ENCODE data around the gene TIMMDC1.

- no peak for TF ChIP-seq EP300 (IDR thresholded peaks at IDR 0.05; ENCODE audit: low read depth)
- TF ChIP-seq, protein P1, sequence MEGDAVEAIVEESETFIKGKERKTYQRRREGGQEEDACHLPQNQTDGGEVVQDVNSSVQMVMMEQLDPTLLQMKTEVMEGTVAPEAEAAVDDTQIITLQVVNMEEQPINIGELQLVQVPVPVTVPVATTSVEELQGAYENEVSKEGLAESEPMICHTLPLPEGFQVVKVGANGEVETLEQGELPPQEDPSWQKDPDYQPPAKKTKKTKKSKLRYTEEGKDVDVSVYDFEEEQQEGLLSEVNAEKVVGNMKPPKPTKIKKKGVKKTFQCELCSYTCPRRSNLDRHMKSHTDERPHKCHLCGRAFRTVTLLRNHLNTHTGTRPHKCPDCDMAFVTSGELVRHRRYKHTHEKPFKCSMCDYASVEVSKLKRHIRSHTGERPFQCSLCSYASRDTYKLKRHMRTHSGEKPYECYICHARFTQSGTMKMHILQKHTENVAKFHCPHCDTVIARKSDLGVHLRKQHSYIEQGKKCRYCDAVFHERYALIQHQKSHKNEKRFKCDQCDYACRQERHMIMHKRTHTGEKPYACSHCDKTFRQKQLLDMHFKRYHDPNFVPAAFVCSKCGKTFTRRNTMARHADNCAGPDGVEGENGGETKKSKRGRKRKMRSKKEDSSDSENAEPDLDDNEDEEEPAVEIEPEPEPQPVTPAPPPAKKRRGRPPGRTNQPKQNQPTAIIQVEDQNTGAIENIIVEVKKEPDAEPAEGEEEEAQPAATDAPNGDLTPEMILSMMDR (IDR thresholded peaks at IDR 0.05): no peak
These were observed 6.2 kb upstream of the TIMMDC1 start for GRCh38 chr3:119492128-119492527.

Measured in transverse colon (tissue), 3 donors.